HG03066 (cell line): ENCODE measurements around the gene CTAGE9.
"Not testable (repeated sequence)": the region's sequence is repeated elsewhere in the genome, so short reads cannot be mapped to it uniquely, and the experiment has no call there.

ENCODE experiments used
- ATAC-seq: cut with Tn5 transposase; IDR thresholded peaks from one replicate; pipeline ENCODE4 v1.9.1; 2021; ENCODE audit warnings: low read depth; ENCODE audit not compliant: unreplicated experiment

CTAGE9 gene

GRCh38 chr6:131710917-131711316 is at the start of gene CTAGE9:
TSS of gene CTAGE9 (minus strand) at chr6:131711017. CDS start at chr6:131711017, 0 bp downstream.
- not testable (repeated sequence) for ATAC-seq

GRCh38 chr6:131758920-131759319 is 48.1 kb upstream of the CTAGE9 start:
- ATAC-seq, result no peak

GRCh38 chr6:131756039-131756438 is 45.2 kb upstream of the CTAGE9 start:
- no peak for ATAC-seq

GRCh38 chr6:131755597-131755996 is 44.8 kb upstream of the CTAGE9 start:
- ATAC-seq, result no peak

- no peak for ATAC-seq
These were observed 44.1 kb upstream of the CTAGE9 start for GRCh38 chr6:131754715-131755567.

GRCh38 chr6:131754088-131754487 is 43.3 kb upstream of the CTAGE9 start:
- no peak for ATAC-seq

GRCh38 chr6:131751012-131751715 is 40.3 kb upstream of the CTAGE9 start:
- not testable (repeated sequence) for ATAC-seq

- no peak for ATAC-seq
These were observed 38.2 kb upstream of the CTAGE9 start for GRCh38 chr6:131749023-131749422.

GRCh38 chr6:131747821-131748353 is 37.1 kb upstream of the CTAGE9 start:
- no peak for ATAC-seq

- ATAC-seq, result no peak
These were observed 34.7 kb upstream of the CTAGE9 start for GRCh38 chr6:131745476-131745875.

GRCh38 chr6:131744432-131745287 is 33.8 kb upstream of the CTAGE9 start:
- no peak for ATAC-seq

GRCh38 chr6:131741688-131742393 is 31.0 kb upstream of the CTAGE9 start:
- ATAC-seq, result no peak

- ATAC-seq, result no peak
These were observed 29.3 kb upstream of the CTAGE9 start for GRCh38 chr6:131740161-131740560.

GRCh38 chr6:131739136-131739535 is 28.3 kb upstream of the CTAGE9 start:
- ATAC-seq, result no peak

- ATAC-seq, result no peak
These were observed 26.0 kb upstream of the CTAGE9 start for GRCh38 chr6:131736811-131737210.

- ATAC-seq, result no peak
These were observed 25.3 kb upstream of the CTAGE9 start for GRCh38 chr6:131736003-131736596.

- no peak for ATAC-seq
These were observed 22.7 kb upstream of the CTAGE9 start for GRCh38 chr6:131733376-131734016.

GRCh38 chr6:131731224-131731623 is 20.4 kb upstream of the CTAGE9 start:
- ATAC-seq, result no peak

- ATAC-seq, result no peak
These were observed 19.4 kb upstream of the CTAGE9 start for GRCh38 chr6:131730264-131730663.
